Astrocyte of the spinal cord (primary cell): ENCODE measurements around the gene ATL2.

Experiments
- DNase-seq: peaks from one replicate; pipeline ENCODE4 v3.0.0; 2011; ENCODE audit warnings: low read depth, low spot score
- H3K4me3 ChIP-seq: 2 replicates; pipeline ENCODE4 v1.5.1; 2011; ENCODE audit warnings: low read depth, mild to moderate bottlenecking, low read length, moderate library complexity
- CTCF ChIP-seq: IDR thresholded peaks from 2 replicates; pipeline ENCODE4 v1.5.1; 2012; ENCODE audit warnings: low read depth, mild to moderate bottlenecking, low read length, inconsistent platforms
- in situ Hi-C: cut with HindIII; loops from 2 replicates; pipeline ENCODE4 v1.10.0; 2017; ENCODE audit warnings: low sequenced_read_pairs

Gene ATL2

GRCh38 chr2:38377050-38377828, at the start of gene ATL2:
ATL2 (minus strand) TSS chr2:38377273; CDS start chr2:38377260, 13 bp downstream.
- in situ Hi-C loops = no loop called here
- no peak for TF ChIP-seq CTCF

GRCh38 chr2:38423763-38424162, 46.7 kb upstream of the ATL2 start:
- H3K4me3 ChIP-seq = no peak overlapping the region
- in situ Hi-C loops = no loop called here
- DNase-seq = no peak
- no peak for TF ChIP-seq CTCF

More at GRCh38 chr2:38377050-38377828, at the start of gene ATL2:
- peak; percentile 98 for DNase-seq
- peak within 1 kb of the TSS; percentile 84 for H3K4me3 ChIP-seq

GRCh38 chr2:38421274-38422056, 44.4 kb upstream of the ATL2 start:
- no peak overlapping the region for H3K4me3 ChIP-seq
- in situ Hi-C loops = no loop called here
- TF ChIP-seq CTCF = no peak
- no peak for DNase-seq

GRCh38 chr2:38419499-38419898, 42.4 kb upstream of the ATL2 start:
- DNase-seq = no peak
- in situ Hi-C loops = no loop called here
- no peak for TF ChIP-seq CTCF
- no peak overlapping the region for H3K4me3 ChIP-seq

GRCh38 chr2:38418735-38419134, 41.7 kb upstream of the ATL2 start:
- in situ Hi-C loops = no loop called here
- H3K4me3 ChIP-seq = no peak overlapping the region
- TF ChIP-seq CTCF = no peak
- DNase-seq = no peak

GRCh38 chr2:38417745-38418689, 40.9 kb upstream of the ATL2 start:
- no peak for DNase-seq
- no peak overlapping the region for H3K4me3 ChIP-seq
- in situ Hi-C loops = no loop called here
- no peak for TF ChIP-seq CTCF
